Body of pancreas (tissue), 4 donors: ENCODE measurements around the gene BAZ2B.

Experiments used
- POLR2A ChIP-seq, 3 donors: fragments of 450-650 bp; IDR thresholded peaks; one replicate each; pipeline ENCODE4 v1.6.1; 2016; ENCODE audit warnings: antibody characterized with exemption in 3 of 3, mild to moderate bottlenecking in 2 of 3
- TF ChIP-seq, protein P1 (sequence below), 7 experiments: fragments of 450-650 bp in 4 of 7; fragments of 200-600 bp in 3 of 7; sonication (generic) in 3 of 7; IDR thresholded peaks; one replicate each; pipeline ENCODE4 v1.5.1; 2016 to 2019; ENCODE audit warnings: antibody characterized with exemption in 7 of 7

GRCh38 chr2:159441182-159441581 lies 175.2 kb downstream of the BAZ2B start:
- TF ChIP-seq, protein P1, sequence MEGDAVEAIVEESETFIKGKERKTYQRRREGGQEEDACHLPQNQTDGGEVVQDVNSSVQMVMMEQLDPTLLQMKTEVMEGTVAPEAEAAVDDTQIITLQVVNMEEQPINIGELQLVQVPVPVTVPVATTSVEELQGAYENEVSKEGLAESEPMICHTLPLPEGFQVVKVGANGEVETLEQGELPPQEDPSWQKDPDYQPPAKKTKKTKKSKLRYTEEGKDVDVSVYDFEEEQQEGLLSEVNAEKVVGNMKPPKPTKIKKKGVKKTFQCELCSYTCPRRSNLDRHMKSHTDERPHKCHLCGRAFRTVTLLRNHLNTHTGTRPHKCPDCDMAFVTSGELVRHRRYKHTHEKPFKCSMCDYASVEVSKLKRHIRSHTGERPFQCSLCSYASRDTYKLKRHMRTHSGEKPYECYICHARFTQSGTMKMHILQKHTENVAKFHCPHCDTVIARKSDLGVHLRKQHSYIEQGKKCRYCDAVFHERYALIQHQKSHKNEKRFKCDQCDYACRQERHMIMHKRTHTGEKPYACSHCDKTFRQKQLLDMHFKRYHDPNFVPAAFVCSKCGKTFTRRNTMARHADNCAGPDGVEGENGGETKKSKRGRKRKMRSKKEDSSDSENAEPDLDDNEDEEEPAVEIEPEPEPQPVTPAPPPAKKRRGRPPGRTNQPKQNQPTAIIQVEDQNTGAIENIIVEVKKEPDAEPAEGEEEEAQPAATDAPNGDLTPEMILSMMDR (IDR thresholded peaks at IDR 0.05): no peak
- TF ChIP-seq POLR2A (IDR thresholded peaks at IDR 0.05): no peak
